Thyroid gland (tissue), 4 donors: ENCODE results near the gene POTEG.
"Not testable (repeated sequence)": the region's sequence is repeated elsewhere in the genome, so short reads cannot be mapped to it uniquely, and the experiment has no call there.

ENCODE experiments used
- CTCF ChIP-seq, 6 experiments: fragments of 200-600 bp in 3 of 6; fragments of 450-650 bp in 3 of 6; sonication (generic) in 3 of 6; IDR thresholded peaks; one replicate each; pipeline ENCODE4 v1.5.1; 2016 to 2019; ENCODE audit warnings: antibody characterized with exemption in 6 of 6, mild to moderate bottlenecking in 2 of 6, inconsistent platforms in 1 of 6, moderate library complexity in 1 of 6
- POLR2A ChIP-seq, 2 donors: fragments of 450-650 bp; IDR thresholded peaks; one replicate each; pipeline ENCODE4 v1.6.1; 2017; ENCODE audit warnings: antibody characterized with exemption in 2 of 2, mild to moderate bottlenecking in 2 of 2, moderate library complexity in 1 of 2

DNA sequence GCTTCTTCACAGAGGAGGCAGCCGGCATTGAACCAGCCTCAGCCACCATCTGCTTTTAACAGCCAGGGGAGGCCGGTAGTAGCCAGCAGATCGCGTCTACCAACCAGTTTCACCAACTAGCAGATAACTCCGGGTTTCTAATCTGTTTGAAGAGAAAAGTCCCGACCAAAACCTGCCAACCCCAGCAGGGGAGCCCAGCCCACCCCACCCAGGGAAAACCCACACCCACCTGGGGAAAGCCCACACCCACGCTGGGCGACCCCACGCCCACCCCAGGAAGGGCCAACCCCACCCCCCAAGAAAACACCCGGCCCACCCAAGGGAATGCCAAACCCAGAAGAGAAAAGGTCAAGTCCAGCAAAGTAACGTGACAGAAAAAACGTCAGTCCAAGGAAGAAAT lies at the start of gene POTEG:
- not testable (repeated sequence) for TF ChIP-seq CTCF, POLR2A (IDR thresholded peaks at IDR 0.05)
